Loucy (cell line): Measurements from ENCODE around the gene UQCC5.

Source experiments
- EZH2phosphoT487 ChIP-seq: fragments of 200-600 bp; IDR thresholded peaks from 2 replicates; pipeline ENCODE4 v1.6.1; 2018; ENCODE audit warnings: antibody characterized with exemption, mild to moderate bottlenecking, moderate library complexity, borderline replicate concordance
- TF ChIP-seq, protein P1 (sequence below): fragments of 200-600 bp; sonication (generic); conservative IDR thresholded peaks from 2 replicates; pipeline ENCODE4 v1.5.1; 2014; ENCODE audit warnings: mild to moderate bottlenecking, antibody characterized with exemption, low read length

DNA sequence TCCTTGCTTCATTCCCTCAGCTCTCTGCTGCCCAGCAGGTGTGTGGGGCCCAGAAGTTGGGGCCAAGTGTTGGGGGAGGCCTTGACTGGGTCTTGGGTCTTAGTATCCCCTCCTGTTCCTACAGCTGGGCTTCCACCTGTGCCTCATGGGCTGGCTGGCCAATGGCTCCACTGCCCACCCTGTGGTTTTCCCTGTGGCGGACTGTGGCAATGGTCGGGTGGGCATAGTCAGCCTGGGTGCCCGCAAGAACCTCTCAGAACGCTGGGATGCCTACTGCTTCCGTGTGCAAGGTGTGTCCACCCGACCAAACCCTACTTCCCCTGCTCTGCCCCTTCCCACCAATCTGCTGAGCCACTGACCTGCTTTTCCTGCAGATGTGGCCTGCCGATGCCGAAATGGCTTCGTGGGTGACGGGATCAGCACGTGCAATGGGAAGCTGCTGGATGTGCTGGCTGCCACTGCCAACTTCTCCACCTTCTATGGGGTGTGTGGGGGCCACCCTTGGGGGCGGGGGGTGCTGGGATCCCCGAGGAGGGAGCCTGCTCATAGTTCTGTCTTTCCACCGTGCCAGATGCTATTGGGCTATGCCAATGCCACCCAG is 13.7 kb upstream of the UQCC5 start:
- TF ChIP-seq, protein P1, sequence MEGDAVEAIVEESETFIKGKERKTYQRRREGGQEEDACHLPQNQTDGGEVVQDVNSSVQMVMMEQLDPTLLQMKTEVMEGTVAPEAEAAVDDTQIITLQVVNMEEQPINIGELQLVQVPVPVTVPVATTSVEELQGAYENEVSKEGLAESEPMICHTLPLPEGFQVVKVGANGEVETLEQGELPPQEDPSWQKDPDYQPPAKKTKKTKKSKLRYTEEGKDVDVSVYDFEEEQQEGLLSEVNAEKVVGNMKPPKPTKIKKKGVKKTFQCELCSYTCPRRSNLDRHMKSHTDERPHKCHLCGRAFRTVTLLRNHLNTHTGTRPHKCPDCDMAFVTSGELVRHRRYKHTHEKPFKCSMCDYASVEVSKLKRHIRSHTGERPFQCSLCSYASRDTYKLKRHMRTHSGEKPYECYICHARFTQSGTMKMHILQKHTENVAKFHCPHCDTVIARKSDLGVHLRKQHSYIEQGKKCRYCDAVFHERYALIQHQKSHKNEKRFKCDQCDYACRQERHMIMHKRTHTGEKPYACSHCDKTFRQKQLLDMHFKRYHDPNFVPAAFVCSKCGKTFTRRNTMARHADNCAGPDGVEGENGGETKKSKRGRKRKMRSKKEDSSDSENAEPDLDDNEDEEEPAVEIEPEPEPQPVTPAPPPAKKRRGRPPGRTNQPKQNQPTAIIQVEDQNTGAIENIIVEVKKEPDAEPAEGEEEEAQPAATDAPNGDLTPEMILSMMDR, result no peak
- TF ChIP-seq EZH2phosphoT487, result no peak
